ENCODE results near the gene MMP24OS. TPM values are rescaled to one million over a fixed set of nuclear protein-coding genes. Genes with fewer than 3 reads are reported as not detected.
"Not testable (repeated sequence)": the region's sequence is repeated elsewhere in the genome, so short reads cannot be mapped to it uniquely, and the experiment has no call there.

The MMP24OS gene
- total RNA-seq, 2 donors from 2014 or later = 29.4 to 41.8 TPM

DNA sequence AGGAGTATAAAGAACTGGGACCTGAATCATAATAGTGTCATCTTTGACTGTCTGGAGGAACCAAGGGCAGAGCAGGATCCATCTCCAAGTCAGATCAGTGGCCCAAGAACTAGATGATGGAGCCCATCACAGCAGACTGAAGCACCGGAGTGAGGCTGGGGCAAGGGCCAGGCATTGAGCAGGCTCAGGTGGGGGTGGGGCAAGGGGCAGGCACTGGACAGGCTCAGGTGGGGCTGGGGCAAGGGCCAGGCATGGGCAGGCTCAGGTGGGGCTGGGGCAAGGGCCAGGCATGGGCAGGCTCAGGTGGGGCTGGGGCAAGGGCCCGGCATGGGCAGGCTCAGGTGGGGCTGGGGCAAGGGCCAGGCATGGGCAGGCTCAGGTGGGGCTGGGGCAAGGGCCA is 25.3 kb downstream of the MMP24OS start:
- peak in 1 of 2 donors; percentile 33 for ATAC-seq
- not testable (repeated sequence) for DNase-seq (ENCODE audit: low spot score in 2 of 2); H3K9me3 Mint-ChIP-seq; H3K36me3 Mint-ChIP-seq
- H3K27ac Mint-ChIP-seq = peak overlapping the region; percentile 28 to 89

DNA sequence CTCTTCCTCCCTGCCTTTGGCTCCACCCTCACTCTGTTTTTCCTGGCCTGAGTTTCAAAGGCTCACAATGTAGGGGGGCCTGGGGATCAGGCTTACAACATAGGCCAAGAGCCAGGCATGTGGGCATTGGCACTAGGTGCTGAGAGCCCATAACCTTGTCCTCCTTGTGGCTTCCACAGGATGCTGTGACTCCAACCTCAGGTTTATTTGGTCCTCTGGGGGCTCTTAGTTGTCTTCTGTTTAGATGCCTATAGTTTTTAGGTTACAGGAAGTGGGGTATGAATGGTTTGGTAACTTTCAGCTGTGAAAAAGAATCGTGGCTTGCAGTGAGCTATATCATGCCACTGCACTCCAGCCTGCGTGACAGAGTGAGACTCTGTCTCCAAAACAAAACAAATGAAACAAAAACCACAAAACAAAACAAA is 25.9 kb downstream of the MMP24OS start:
- Mint-ChIP-seq H3K9me3 (no peaks in the 10 kb centered on the region), H3K27ac (peak overlapping the region; percentile 28 to 89), H3K36me3 (no peaks in the 10 kb centered on the region)
- DNase-seq (ENCODE audit: low spot score in 2 of 2) (no peak), ATAC-seq (peak; percentile 76 to 98)

DNA sequence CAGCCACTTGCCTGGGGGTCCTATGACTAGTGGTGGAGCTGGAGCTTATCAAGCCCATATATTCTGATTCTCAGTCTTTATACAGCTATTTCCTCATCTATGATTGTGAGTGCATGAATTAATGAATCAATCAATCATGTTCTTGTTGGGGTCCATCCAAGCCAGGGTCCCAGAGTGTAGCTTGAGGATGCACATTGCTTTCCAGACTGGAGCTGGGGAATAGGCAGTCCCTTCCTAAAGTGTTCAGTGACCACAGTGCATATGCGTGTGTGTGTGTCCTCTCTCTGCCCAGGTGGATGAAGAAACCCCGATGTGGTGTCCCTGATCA is 26.3 kb downstream of the MMP24OS start:
- DNase-seq (ENCODE audit: low spot score in 2 of 2) (no peak), ATAC-seq (no peak)
- H3K36me3 Mint-ChIP-seq = no peaks in the 10 kb centered on the region
- H3K9me3 Mint-ChIP-seq = no peaks in the 10 kb centered on the region
- H3K27ac Mint-ChIP-seq = peak overlapping the region; percentile 28 to 84

DNA sequence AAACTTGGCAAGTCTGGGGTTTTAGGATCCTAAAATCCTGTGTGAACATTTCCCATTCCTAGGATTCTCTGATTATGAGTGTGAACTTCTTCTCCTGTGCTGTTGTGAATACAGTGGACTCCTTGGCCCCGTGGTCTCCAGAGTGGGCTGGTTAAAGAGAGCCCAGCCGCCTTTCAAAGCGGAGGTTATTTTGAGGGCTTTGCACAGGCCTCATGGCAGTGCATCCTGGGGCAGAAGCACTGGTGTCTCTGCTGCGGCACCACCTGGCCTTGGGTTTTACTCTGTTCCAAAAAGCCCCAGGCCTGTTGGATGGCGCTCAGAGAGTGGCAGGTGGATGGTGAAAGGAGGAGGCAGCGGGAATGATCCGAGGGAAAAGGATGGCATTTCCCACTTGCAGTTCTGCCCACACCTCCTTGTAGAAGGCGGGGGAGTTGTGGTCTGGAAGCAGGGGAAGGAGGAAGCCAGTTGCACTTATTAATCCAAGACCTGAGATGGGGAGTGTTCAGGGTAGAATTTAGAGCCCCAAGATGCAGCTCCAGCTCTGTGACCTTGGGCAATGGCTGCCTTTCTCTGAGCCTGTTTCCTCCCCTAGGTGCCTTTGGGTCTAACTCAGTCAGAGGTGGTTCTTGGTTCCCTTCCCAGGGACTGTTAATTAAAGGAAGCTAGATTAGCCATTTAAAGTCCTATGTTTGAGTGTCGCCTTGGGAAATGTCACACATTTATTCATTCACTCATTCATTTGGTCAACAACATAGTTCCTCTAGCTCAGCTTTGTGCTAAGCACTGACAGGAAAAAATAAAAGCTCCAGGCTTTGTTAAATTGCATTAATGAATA is 29.1 kb downstream of the MMP24OS start:
- ATAC-seq = no peak
- Mint-ChIP-seq H3K36me3 (no peaks in the 10 kb centered on the region), H3K9me3 (no peaks in the 10 kb centered on the region), H3K27ac (no peak overlapping the region)
- DNase-seq (ENCODE audit: low spot score in 2 of 2) = no peak

DNA sequence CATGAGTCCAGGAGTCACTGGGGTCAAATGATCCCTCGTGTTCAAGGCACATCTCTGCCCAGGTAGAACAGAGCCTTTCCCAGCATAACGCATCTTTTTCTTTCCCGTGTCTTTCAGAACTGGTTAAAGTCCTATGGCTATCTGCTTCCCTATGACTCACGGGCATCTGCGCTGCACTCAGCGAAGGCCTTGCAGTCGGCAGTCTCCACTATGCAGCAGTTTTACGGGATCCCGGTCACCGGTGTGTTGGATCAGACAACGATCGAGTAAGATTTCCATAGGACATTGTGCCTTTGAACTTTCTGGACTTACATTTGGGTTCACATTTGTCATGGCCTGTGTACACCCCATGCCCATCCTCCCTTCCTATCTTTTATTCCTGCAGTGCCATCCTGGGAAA is 31.2 kb downstream of the MMP24OS start:
- no peak overlapping the region for H3K27ac Mint-ChIP-seq
- DNase-seq (ENCODE audit: low spot score in 2 of 2) (no peak), ATAC-seq (no peak)
- H3K9me3 Mint-ChIP-seq = no peaks in the 10 kb centered on the region
- no peaks in the 10 kb centered on the region for H3K36me3 Mint-ChIP-seq

DNA sequence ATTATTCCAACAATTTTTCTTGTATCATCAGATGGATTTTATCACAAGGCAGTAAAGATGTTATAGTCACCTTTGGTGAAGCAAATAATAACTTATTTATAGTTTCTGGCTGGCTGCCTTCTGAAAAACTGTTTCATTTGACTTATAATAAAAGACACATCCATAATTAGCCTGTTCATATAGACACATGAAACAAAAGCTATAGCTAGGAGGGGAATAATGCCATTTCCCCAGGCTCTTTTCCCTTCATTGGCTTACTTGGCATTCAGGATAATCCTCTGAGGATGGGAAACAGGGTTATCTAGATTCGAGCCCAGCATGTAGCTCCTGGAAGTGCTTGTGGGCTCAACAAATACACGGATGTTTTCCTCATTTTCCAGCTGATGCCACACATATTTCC is 33.9 kb downstream of the MMP24OS start:
- Mint-ChIP-seq H3K27ac (no peak overlapping the region), H3K36me3 (no peaks in the 10 kb centered on the region), H3K9me3 (no peaks in the 10 kb centered on the region)
- no peak for DNase-seq (ENCODE audit: low spot score in 2 of 2)
- ATAC-seq = no peak

DNA sequence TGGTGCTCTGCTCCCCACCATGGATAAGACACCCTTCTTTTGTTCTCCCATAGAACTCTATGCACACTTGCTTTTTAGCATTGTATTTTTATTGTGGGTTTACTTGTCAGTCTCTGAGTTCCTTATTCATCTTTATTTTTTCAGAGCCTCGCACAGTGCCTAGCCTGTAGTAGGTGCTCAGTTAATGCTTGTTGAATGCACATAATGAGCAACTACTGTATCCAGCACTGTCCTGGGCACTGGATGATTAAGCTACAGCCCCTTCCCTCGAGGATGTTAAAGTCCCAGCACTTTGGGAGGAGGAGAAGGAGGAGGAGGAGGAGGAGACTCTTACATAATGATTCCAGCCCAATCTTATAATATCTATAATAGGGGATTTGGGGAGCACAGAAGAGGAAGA is 34.6 kb downstream of the MMP24OS start:
- Mint-ChIP-seq H3K36me3 (no peaks in the 10 kb centered on the region), H3K9me3 (no peaks in the 10 kb centered on the region), H3K27ac (no peak overlapping the region)
- ATAC-seq = no peak
- no peak for DNase-seq (ENCODE audit: low spot score in 2 of 2)

DNA sequence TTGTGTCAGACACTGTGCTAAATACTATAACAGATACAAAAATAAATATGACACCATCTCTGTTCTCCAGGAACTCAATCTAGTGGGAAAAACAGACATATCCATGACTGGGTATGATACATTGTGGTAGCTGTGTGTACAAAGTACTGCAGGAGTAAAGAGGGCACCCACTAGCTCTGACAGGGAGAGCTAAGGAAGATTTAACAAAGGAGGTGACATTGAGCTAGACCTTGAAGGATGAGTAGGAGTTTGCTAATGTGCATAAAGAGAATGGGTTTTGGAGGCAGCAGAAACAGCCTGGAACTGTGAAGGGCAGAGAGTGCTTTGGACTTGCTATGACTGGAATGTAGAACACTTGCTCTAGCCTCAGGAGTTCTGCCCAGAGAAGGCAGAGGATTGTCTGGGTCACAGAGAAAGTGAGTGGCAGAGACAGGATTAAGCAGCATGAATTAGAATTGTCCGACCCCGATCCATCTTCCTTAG is 37.1 kb downstream of the MMP24OS start:
- no peaks in the 10 kb centered on the region for H3K9me3 Mint-ChIP-seq
- no peak for ATAC-seq
- no peak overlapping the region for H3K27ac Mint-ChIP-seq
- H3K36me3 Mint-ChIP-seq = no peaks in the 10 kb centered on the region
- no peak for DNase-seq (ENCODE audit: low spot score in 2 of 2)

DNA sequence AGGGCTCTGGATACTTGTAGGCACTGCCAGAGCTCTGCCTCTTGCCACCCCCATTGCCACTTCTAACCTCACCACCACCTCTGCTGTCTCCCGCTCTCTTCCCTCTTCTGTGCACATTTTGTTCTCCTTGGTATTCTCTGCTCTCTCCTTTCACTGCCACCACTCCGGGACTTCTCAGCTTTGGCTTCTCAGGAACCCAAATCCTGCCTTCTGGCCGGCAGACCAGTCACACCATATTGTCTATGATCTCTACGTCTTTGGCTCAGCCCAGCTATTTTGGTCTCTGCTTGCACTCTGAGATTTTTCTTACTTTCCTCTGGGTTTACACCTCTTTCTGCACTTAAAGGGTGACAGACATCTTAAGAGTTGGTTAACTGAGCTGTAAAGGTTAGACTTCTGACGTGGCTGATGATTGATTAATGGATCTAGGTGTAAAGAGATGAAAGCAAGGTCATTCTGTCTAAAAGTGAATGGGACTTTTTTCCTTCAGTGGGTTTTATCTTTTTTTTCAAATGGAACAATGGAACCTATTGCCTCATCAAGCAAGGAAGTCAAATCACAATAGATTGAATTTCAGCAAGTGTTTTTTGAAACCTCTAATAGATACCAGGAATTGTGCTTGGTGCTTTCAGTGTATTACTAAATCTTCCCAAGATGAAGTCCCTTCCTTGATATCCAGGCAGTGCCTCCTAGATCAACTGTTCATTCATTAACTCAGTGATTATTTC is 37.7 kb downstream of the MMP24OS start:
- no peak for ATAC-seq

DNA sequence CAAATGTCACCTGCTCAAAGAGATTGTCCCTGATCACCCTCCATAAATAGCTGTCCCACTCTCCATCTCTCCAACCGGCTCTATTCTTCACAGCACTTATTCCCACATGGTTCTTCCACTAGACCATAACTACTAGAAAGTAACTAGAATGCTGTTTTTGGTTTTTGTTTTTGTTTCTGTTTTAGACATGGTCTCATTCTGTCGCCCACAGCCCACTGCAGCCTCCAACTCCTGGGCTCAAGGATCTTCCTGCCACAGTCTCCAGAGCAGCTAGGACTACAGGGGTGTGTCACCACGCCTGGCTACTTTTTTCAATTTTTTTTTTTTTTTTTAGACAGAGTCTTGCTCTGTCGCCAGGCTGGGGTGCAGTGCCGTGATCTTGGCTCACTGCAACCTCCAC is 39.2 kb downstream of the MMP24OS start:
- Mint-ChIP-seq H3K27ac (peak overlapping the region in 1 of 2 donors; percentile 11), H3K36me3 (no peaks in the 10 kb centered on the region), H3K9me3 (no peaks in the 10 kb centered on the region)
- DNase-seq (ENCODE audit: low spot score in 2 of 2) = no peak
- no peak for ATAC-seq

More for the DNA sequence above, 37.7 kb downstream of the MMP24OS start:
- Mint-ChIP-seq H3K9me3 (no peaks in the 10 kb centered on the region), H3K27ac (no peak overlapping the region), H3K36me3 (no peaks in the 10 kb centered on the region)
- no peak for DNase-seq (ENCODE audit: low spot score in 2 of 2)

DNA sequence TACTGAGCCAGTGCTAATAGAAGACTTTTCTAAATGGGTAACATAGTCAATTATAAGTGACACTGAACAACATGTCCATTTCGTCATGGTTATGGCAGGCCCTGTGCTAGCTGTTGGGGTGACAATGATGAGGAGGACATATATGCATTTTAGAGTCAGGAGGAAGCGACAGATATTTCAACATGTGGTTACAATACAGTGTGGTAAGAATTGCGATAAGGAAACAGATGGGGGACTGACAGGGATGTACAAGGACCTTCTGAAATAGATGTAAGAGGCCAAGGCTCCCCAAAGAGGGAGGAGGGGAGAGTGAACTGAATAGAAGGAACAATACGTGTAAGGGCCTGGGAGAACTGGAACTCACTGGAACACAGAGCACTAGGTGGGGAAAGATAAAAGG is 39.8 kb downstream of the MMP24OS start:
- DNase-seq (ENCODE audit: low spot score in 2 of 2) (no peak), ATAC-seq (no peak)
- Mint-ChIP-seq H3K9me3 (no peaks in the 10 kb centered on the region), H3K27ac (no peak overlapping the region), H3K36me3 (no peaks in the 10 kb centered on the region)

DNA sequence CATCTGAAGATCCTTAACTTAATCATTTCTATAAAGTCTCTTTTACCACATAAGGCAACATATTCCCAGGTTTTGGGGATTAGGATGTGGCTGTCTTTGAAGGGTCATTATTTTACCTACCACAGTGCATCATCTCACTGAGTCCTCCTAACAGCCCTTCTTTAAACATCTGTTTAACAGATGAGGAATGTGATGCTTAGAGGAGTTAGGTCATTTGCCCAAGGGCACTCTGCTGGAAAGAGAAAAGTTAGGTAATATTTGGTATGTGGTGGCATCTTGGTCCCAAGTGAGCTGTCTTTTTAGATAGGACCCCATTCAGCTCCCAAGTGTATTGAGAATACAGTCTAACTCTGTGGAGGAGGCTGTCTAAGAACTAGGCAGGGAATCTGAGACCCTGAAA is 40.4 kb downstream of the MMP24OS start:
- Mint-ChIP-seq H3K27ac (no peak overlapping the region), H3K9me3 (no peaks in the 10 kb centered on the region), H3K36me3 (peaks cover 0 to 3% of the 10 kb centered on the region in 2 donors)
- no peak for DNase-seq (ENCODE audit: low spot score in 2 of 2)
- ATAC-seq = no peak

DNA sequence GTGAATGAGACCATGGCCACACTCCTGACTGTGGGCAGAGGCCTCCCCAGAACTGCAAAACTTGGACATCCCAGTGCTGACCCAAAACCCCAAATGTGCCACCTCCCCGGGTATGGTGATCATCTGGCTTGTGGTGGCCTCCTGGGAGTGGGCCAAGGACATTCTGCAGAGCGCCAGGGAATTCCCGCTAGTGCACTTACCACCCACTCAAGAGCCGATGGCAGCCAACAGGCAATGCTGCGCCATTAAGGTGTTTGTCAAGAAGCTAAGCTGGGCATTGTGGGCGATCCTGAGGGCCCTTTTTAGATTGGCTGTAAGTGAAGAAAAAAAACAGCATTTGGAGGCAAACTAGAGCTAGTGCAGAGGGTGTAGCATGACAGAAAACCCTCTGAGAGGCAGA is 42.0 kb downstream of the MMP24OS start:
- no peak for ATAC-seq
- Mint-ChIP-seq H3K9me3 (no peaks in the 10 kb centered on the region), H3K27ac (no peak overlapping the region), H3K36me3 (peaks cover 0 to 8% of the 10 kb centered on the region in 2 donors)
- no peak for DNase-seq (ENCODE audit: low spot score in 2 of 2)

DNA sequence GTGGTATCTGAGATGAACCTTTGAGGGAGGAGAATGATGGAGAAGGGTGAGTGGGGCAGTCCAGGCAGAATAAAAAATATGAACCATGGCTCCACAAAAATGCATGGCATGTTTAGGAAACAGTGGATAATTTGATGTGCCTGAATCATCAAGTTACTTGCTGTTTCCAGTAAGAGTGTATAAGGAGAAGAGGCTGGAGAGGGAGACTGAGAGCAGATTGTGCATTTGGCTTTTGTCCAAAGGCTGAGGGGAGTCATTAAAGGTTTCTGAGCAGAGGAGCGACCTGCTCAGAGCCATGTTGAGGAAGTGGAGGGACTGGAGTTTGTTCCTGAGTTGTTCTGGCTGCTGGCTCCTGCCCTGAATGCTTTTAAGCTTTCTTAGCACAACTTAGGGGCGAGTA is 45.3 kb downstream of the MMP24OS start:
- ATAC-seq (no peak), DNase-seq (ENCODE audit: low spot score in 2 of 2) (no peak)
- Mint-ChIP-seq H3K27ac (no peak overlapping the region), H3K9me3 (no peaks in the 10 kb centered on the region), H3K36me3 (peaks cover 0 to 24% of the 10 kb centered on the region in 2 donors)

DNA sequence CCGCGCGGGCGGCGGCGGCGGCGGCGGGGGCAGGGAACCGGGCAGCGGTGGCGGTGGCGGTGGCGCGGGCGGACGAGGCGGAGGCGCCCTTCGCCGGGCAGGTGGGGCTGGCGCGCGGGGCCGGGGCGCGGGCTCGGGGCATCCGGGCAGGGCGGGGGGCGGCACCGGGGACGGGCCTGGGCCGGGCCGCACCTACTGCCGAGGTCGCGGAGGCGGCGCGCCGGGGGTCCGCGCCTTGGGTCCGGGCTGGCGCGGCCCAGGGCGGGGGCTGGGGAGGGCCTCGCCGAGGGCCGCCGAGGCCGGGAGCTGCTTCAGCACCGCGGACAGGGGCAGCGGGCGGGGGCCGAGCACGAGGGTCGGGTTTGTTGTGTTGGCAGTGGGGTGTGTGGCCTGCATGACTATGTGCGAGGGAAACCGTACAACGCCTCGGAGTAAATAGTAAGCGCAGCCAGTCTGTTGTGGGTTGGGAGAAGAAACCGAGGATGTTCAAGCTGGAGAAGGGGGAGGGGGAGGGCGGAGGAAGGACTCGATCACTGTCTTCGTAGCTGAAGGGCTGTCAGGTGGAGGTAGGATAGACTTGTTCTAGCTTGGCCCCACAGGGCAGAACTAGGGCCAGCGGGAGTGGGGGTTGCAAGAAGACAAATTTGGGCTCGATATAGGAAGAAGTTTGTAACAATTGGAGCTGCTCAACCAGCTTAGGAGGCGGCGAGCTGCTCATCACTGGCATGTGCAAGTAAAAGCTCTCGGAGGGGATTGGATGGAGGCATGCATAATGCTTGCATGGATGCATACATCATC is 50.8 kb downstream of the MMP24OS start:
- H3K9me3 Mint-ChIP-seq = no peaks in the 10 kb centered on the region
- DNase-seq (ENCODE audit: low spot score in 2 of 2) (peak in 1 of 2 donors; percentile 63), ATAC-seq (peak; percentile 64 to 75)
- H3K36me3 Mint-ChIP-seq = peaks cover 0 to 23% of the 10 kb centered on the region in 2 donors
- H3K27ac Mint-ChIP-seq = no peak overlapping the region
